Mesothelial cell of epicardium (in vitro differentiated cells): ENCODE results near the gene TLE3. TPM values are rescaled to one million over a fixed set of nuclear protein-coding genes. Genes with fewer than 3 reads are reported as not detected.

ENCODE experiments used
- DNase-seq, 2 experiments: peaks; one replicate each; pipeline ENCODE4 v3.0.0; 2021; ENCODE audit warnings: low spot score in 2 of 2; ENCODE audit not compliant: unreplicated experiment in 2 of 2
- H3K27ac Mint-ChIP-seq: 2 replicates; pipeline ENCODE4 v1.8.0; 2021; ENCODE audit warnings: mixed read lengths
- H3K27me3 Mint-ChIP-seq: 2 replicates; pipeline ENCODE4 v1.8.0; 2021; ENCODE audit warnings: low read depth, mixed read lengths
- H3K36me3 Mint-ChIP-seq: 2 replicates; pipeline ENCODE4 v1.8.0; 2021; ENCODE audit warnings: mixed read lengths
- H3K4me1 Mint-ChIP-seq: 2 replicates; pipeline ENCODE4 v1.8.0; 2021; ENCODE audit warnings: mixed read lengths
- H3K4me3 Mint-ChIP-seq: 2 replicates; pipeline ENCODE4 v1.8.0; 2021; ENCODE audit warnings: mild to moderate bottlenecking, moderate library complexity, mixed read lengths
- H3K9me3 Mint-ChIP-seq: 2 replicates; pipeline ENCODE4 v1.8.0; 2021; ENCODE audit warnings: mixed read lengths
- total RNA-seq: library from RNA; stranded (reverse); gene quantifications from 3 replicates; pipeline ENCODE4 v1.2.1, GENCODE V29; 2021
- TF ChIP-seq, protein P1 (sequence below): fragments of 200-600 bp; sonication (generic); IDR thresholded peaks from one replicate; pipeline ENCODE4 v1.5.0; 2021; ENCODE audit warnings: antibody characterized with exemption; ENCODE audit not compliant: unreplicated experiment

Gene TLE3
- total RNA-seq, 1 donor from 2014 or later: 165 TPM

DNA sequence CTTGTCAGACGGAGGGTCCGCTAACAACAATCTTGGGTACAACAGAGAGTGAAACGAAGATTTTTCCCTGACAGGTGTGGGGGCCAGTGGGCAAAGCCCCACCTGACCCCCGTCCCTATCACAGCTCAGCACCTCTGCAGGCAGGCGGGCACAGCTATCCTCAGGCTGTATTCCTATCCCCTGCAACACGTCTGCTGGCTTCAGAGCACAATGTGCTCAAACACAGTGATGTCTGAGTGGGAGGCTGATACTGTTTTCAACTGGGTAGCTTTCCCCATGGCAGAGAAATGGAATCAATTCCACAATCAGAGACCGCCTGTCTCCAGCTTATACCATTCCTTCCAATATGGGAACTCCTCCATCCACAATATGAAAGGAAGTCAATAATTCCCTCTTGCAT, 28.0 kb downstream of the TLE3 start:
- H3K4me3 Mint-ChIP-seq: no peak overlapping the region
- H3K4me1 Mint-ChIP-seq: peaks cover 12% of the 10 kb centered on the region
- no peaks in the 10 kb centered on the region for H3K27me3 Mint-ChIP-seq
- peaks cover 74% of the 10 kb centered on the region for H3K36me3 Mint-ChIP-seq
- no peak overlapping the region for H3K27ac Mint-ChIP-seq
- TF ChIP-seq, protein P1, sequence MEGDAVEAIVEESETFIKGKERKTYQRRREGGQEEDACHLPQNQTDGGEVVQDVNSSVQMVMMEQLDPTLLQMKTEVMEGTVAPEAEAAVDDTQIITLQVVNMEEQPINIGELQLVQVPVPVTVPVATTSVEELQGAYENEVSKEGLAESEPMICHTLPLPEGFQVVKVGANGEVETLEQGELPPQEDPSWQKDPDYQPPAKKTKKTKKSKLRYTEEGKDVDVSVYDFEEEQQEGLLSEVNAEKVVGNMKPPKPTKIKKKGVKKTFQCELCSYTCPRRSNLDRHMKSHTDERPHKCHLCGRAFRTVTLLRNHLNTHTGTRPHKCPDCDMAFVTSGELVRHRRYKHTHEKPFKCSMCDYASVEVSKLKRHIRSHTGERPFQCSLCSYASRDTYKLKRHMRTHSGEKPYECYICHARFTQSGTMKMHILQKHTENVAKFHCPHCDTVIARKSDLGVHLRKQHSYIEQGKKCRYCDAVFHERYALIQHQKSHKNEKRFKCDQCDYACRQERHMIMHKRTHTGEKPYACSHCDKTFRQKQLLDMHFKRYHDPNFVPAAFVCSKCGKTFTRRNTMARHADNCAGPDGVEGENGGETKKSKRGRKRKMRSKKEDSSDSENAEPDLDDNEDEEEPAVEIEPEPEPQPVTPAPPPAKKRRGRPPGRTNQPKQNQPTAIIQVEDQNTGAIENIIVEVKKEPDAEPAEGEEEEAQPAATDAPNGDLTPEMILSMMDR: no peak
- no peak for DNase-seq
- no peaks in the 10 kb centered on the region for H3K9me3 Mint-ChIP-seq

DNA sequence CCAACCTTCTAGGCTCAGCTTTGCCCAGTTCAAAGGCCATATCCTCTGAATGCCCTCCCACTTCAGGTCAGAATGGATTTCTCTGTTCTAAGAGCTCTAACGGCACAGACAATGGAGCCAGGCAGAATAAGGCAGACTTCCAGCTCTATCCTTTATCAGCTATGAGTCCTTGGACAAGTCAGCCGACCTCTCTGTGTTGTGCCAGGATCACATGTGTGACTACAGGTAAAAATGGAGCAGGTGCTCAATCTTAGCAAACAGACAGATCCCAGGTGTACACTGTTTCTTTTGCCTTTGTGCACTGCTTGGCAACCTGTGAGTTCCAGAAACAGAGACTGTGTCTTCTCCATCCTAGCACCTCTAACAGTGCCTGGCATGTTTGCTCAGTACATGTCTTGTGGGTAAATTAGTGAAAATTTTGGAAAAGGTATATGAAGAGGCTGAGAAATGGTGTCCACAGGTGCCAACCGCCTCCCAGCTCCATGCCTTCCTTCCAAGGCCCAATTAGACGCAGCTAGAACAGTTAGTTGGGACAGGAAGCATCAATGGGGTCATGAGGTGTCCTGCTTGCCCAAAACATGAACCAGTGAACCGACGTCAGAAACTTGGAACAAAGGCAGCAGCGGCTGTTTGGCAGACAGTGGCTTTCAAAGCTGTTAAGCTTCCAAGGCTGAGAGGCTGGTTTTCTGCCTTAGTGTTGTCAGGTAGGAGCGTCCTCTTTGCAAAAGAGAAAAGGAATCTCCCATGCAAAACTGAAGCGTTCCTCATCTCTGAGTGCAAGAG, 28.7 kb downstream of the TLE3 start:
- Mint-ChIP-seq H3K27ac (no peak overlapping the region), H3K27me3 (no peaks in the 10 kb centered on the region), H3K36me3 (peaks cover 70% of the 10 kb centered on the region), H3K4me1 (peaks cover 16% of the 10 kb centered on the region), H3K9me3 (no peaks in the 10 kb centered on the region), H3K4me3 (no peak overlapping the region)
- TF ChIP-seq, protein P1: no peak
- no peak for DNase-seq

DNA sequence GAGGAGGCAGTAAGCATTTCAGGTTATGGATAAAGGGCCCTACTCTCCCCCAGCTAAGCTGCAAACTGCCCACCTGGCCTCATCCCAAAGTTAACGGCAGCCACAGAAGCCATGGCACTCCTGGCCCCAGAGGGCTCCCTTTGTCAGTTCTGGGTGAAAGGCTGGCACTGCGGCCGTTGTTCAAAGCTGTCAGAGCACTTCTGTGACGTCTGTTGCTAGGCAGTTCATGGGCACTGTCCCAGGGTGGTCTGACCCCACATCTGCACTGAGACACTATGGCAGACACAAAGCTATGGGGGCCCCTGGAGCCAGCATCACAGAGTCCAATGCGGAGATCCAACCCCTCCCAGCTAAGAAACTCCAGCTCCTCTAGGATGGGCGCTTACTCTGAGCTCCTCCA, 30.0 kb downstream of the TLE3 start:
- H3K36me3 Mint-ChIP-seq: peaks cover 57% of the 10 kb centered on the region
- DNase-seq: no peak
- no peak overlapping the region for H3K27ac Mint-ChIP-seq
- H3K27me3 Mint-ChIP-seq: no peaks in the 10 kb centered on the region
- H3K4me3 Mint-ChIP-seq: no peak overlapping the region
- no peaks in the 10 kb centered on the region for H3K9me3 Mint-ChIP-seq
- peaks cover 29% of the 10 kb centered on the region for H3K4me1 Mint-ChIP-seq
- TF ChIP-seq, protein P1: no peak

DNA sequence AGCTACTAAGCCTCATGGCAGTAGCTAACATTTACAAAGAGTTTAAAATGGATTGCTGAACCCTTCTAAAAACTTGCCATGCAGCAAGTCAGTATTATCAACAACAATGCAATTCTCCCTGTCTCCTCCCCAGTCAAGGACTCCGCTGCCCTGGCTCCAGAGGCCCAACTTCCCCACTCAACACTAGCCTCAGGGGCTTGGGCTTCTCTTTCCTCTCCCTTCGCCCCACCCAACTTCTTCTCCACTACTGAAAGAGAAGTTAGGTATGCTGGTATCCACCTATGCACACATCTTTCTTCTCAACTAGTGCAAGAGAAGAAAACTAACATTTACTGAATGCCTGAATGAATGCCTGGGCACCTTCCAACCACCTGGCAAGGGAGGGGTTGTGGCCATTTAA, 30.7 kb downstream of the TLE3 start:
- peaks cover 54% of the 10 kb centered on the region for H3K36me3 Mint-ChIP-seq
- no peaks in the 10 kb centered on the region for H3K9me3 Mint-ChIP-seq
- DNase-seq: no peak
- H3K27ac Mint-ChIP-seq: no peak overlapping the region
- H3K4me3 Mint-ChIP-seq: no peak overlapping the region
- no peaks in the 10 kb centered on the region for H3K27me3 Mint-ChIP-seq
- TF ChIP-seq, protein P1: no peak
- peaks cover 36% of the 10 kb centered on the region for H3K4me1 Mint-ChIP-seq

DNA sequence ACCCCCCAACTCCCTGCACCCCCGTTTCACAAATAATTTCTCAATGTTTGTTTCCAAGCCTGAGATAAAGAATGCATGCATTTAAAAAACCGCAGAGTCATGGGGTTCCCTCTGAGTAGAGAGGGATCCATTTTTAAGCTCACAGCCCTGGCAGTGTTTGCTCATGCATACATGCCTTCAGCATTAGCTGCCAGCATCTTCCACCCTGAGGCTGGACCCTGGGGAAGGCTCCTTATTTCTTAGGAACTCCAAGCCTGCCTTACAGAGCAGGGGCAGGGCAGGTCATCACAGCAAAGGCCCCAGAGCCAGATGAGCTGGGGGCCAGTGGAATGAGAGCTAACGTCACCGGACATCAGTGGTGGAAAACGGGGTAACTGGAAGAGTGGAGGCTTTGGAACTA, 31.3 kb downstream of the TLE3 start:
- TF ChIP-seq, protein P1: no peak
- no peaks in the 10 kb centered on the region for H3K27me3 Mint-ChIP-seq

More for the DNA sequence above, 31.3 kb downstream of the TLE3 start:
- no peaks in the 10 kb centered on the region for H3K9me3 Mint-ChIP-seq
- peaks cover 51% of the 10 kb centered on the region for H3K36me3 Mint-ChIP-seq
- no peak for DNase-seq
- H3K4me1 Mint-ChIP-seq: peaks cover 41% of the 10 kb centered on the region
- no peak overlapping the region for H3K27ac Mint-ChIP-seq
- H3K4me3 Mint-ChIP-seq: no peak overlapping the region
